ENCODE data around the gene BTBD6. TPM values are rescaled to one million over a fixed set of nuclear protein-coding genes. Genes with fewer than 3 reads are reported as not detected.

The BTBD6 gene
- total and polyA plus RNA-seq, 9 donors = 16.6 to 40.1 (median 34.4) TPM

GRCh38 chr14:105224845-105225570 lies 23.3 kb upstream of the BTBD6 start:
- Histone ChIP-seq H3K9me3 (no peaks in the 10 kb centered on the region), H3K4me1 (ENCODE audit: insufficient read depth) (no peaks in the 10 kb centered on the region), H3K36me3 (no peaks in the 10 kb centered on the region), H3K4me3 (no peak overlapping the region), H3K27ac (no peak overlapping the region), H3K27me3 (no peaks in the 10 kb centered on the region)
- no peak for DNase-seq
- intact Hi-C loops (cut with DNase I) = no loop called here
- 85 to 88% (median 87%) methylated on average over 11 of the region's 11 CpGs for WGBS, 3 donors
- TF ChIP-seq CTCF (IDR thresholded peaks at IDR 0.05) (no peak), POLR2A (IDR thresholded peaks at IDR 0.05) (no peak), EP300 (IDR thresholded peaks at IDR 0.05) (no peak)

GRCh38 chr14:105226198-105226597 lies 22.1 kb upstream of the BTBD6 start:
- no peaks in the 10 kb centered on the region for H3K27me3 ChIP-seq
- H3K27ac ChIP-seq = no peak overlapping the region
- no peaks in the 10 kb centered on the region for H3K9me3 ChIP-seq
- no peaks in the 10 kb centered on the region for H3K4me1 ChIP-seq (ENCODE audit: insufficient read depth)
- DNase-seq = no peak
- H3K36me3 ChIP-seq = no peaks in the 10 kb centered on the region
- H3K4me3 ChIP-seq = no peak overlapping the region
- TF ChIP-seq CTCF (IDR thresholded peaks at IDR 0.05) (no peak), POLR2A (IDR thresholded peaks at IDR 0.05) (no peak), EP300 (IDR thresholded peaks at IDR 0.05) (no peak)
- intact Hi-C loops (cut with DNase I) = no loop called here
- 96 to 98% (median 96%) methylated on average over 10 of the region's 10 CpGs for WGBS, 3 donors

- 94 to 98% (median 95%) methylated on average over 14 of the region's 14 CpGs for WGBS, 3 donors
- H3K36me3 ChIP-seq = no peaks in the 10 kb centered on the region
- intact Hi-C loops (cut with DNase I) = no loop called here
Measured at GRCh38 chr14:105227346-105227745, 21.0 kb upstream of the BTBD6 start.

GRCh38 chr14:105228562-105228961 lies 19.8 kb upstream of the BTBD6 start:
- intact Hi-C loops (cut with DNase I) = no loop called here
- TF ChIP-seq CTCF (IDR thresholded peaks at IDR 0.05) (no peak), EP300 (IDR thresholded peaks at IDR 0.05) (no peak), POLR2A (IDR thresholded peaks at IDR 0.05) (no peak)
- 70 to 75% (median 70%) methylated on average over 17 of the region's 17 CpGs for WGBS, 3 donors
- Histone ChIP-seq H3K4me3 (no peak overlapping the region), H3K27ac (no peak overlapping the region), H3K27me3 (no peaks in the 10 kb centered on the region), H3K9me3 (no peaks in the 10 kb centered on the region), H3K36me3 (no peaks in the 10 kb centered on the region), H3K4me1 (ENCODE audit: insufficient read depth) (no peaks in the 10 kb centered on the region)
- peak in 2 of 5 donors; percentile 18 for DNase-seq

More at GRCh38 chr14:105227346-105227745, 21.0 kb upstream of the BTBD6 start:
- no peak for DNase-seq
- H3K9me3 ChIP-seq = no peaks in the 10 kb centered on the region
- no peaks in the 10 kb centered on the region for H3K27me3 ChIP-seq
- no peak for TF ChIP-seq EP300 (IDR thresholded peaks at IDR 0.05)
- no peaks in the 10 kb centered on the region for H3K4me1 ChIP-seq (ENCODE audit: insufficient read depth)
- H3K27ac ChIP-seq = no peak overlapping the region
- H3K4me3 ChIP-seq = no peak overlapping the region

- Histone ChIP-seq H3K9me3 (no peaks in the 10 kb centered on the region), H3K4me3 (no peak overlapping the region), H3K27me3 (no peaks in the 10 kb centered on the region), H3K36me3 (no peaks in the 10 kb centered on the region), H3K27ac (no peak overlapping the region), H3K4me1 (ENCODE audit: insufficient read depth) (no peaks in the 10 kb centered on the region)
- no peak for TF ChIP-seq EP300 (IDR thresholded peaks at IDR 0.05)
- TF ChIP-seq CTCF (IDR thresholded peaks at IDR 0.05) = no peak
- no peak for TF ChIP-seq POLR2A (IDR thresholded peaks at IDR 0.05)
- 83 to 94% (median 92%) methylated on average over 17 to 18 of the region's 18 CpGs for WGBS, 3 donors
- intact Hi-C loops (cut with DNase I) = no loop called here
- no peak for DNase-seq
Measured at GRCh38 chr14:105229099-105229655, 19.2 kb upstream of the BTBD6 start.

Data from ovary (tissue), 9 donors.